H1 (cell line): ENCODE data around the gene SRSF12. TPM values are rescaled to one million over a fixed set of nuclear protein-coding genes. Genes with fewer than 3 reads are reported as not detected.
"Not testable (repeated sequence)": the region's sequence is repeated elsewhere in the genome, so short reads cannot be mapped to it uniquely, and the experiment has no call there.

Source experiments
- CTCF ChIA-PET: fragments of 300-600 bp; sonication (Branson Sonifier 250); formaldehyde crosslinking; loops from one replicate; lab custom pipeline; 2021; ENCODE audit not compliant: partially characterized antibody; lab: Charles Lee
- POLR2A ChIA-PET: fragments of 300-600 bp; sonication (Branson Sonifier 250); formaldehyde crosslinking; loops from one replicate; lab custom pipeline; 2021; ENCODE audit warnings: inconsistent platforms; ENCODE audit not compliant: partially characterized antibody; lab: Charles Lee
- DNase-seq, 2 experiments: peaks; one replicate each; pipeline versions ENCODE4 v3.0.0 to v3.0.0-alpha.2; 2010 to 2022; ENCODE audit warnings: low spot score in 2 of 2, low read depth in 1 of 2, mixed read lengths in 1 of 2
- FAIRE-seq: peaks from 2 replicates; lab custom pipeline; 2011; peaks lifted over from hg19 to GRCh38; lab: Jason Lieb, UNC
- H2AFZ ChIP-seq: 2 replicates; pipeline ENCODE4 v1.8.1; 2012; ENCODE audit warnings: low read length, inconsistent platforms
- H2AK5ac ChIP-seq: 2 replicates; pipeline ENCODE4 v1.6.1; 2013; ENCODE audit warnings: low read depth, low read length
- H2BK120ac ChIP-seq: replicated peaks from 2 replicates; pipeline ENCODE3; 2013; ENCODE audit warnings: low read depth, low read length, inconsistent platforms
- H2BK12ac ChIP-seq: 2 replicates; pipeline ENCODE4 v1.6.1; 2013; ENCODE audit warnings: low read depth, low read length
- H2BK15ac ChIP-seq: 2 replicates; pipeline ENCODE4 v1.6.1; 2013; ENCODE audit warnings: low read length
- H2BK20ac ChIP-seq: 2 replicates; pipeline ENCODE4 v1.6.1; 2013; ENCODE audit warnings: low read length
- H2BK5ac ChIP-seq: 2 replicates; pipeline ENCODE4 v1.6.1; 2013; ENCODE audit warnings: low read depth, low read length
- H3K14ac ChIP-seq: 2 replicates; pipeline ENCODE4 v1.6.1; 2013; ENCODE audit warnings: inconsistent platforms; ENCODE audit not compliant: insufficient read length
- H3K18ac ChIP-seq: 2 replicates; pipeline ENCODE4 v1.6.1; 2013; ENCODE audit warnings: low read length; ENCODE audit errors: extremely low read depth
- H3K23ac ChIP-seq: 2 replicates; pipeline ENCODE4 v1.6.1; 2013; ENCODE audit warnings: inconsistent platforms; ENCODE audit not compliant: insufficient read length
- H3K23me2 ChIP-seq: 2 replicates; pipeline ENCODE4 v1.6.1; 2013; ENCODE audit warnings: low read depth, low read length
- H3K27ac ChIP-seq: 2 replicates; pipeline ENCODE4 v1.6.1; 2011; ENCODE audit warnings: low read depth, low read length, inconsistent platforms
- H3K27me3 ChIP-seq, 4 experiments: replicated peaks in 1 of 4; 1 replicate in 1 of 4; 2 replicates in 3 of 4; pipeline versions ENCODE4 v1.6.1 to v1.8.1; 2011 to 2013; ENCODE audit warnings: low read length in 3 of 4, mild to moderate bottlenecking in 3 of 4, inconsistent platforms in 2 of 4, mixed read lengths in 2 of 4, moderate library complexity in 1 of 4; ENCODE audit not compliant: control insufficient read depth in 3 of 4, insufficient read depth in 3 of 4; ENCODE audit errors: extremely low read depth in 1 of 4
- H3K36me3 ChIP-seq, 4 experiments: 2 replicates each; pipeline versions ENCODE4 v1.6.1 to v1.8.1; 2011 to 2013; ENCODE audit warnings: mild to moderate bottlenecking in 4 of 4, low read length in 3 of 4, moderate library complexity in 2 of 4, control low read depth in 1 of 4, inconsistent platforms in 1 of 4; ENCODE audit not compliant: insufficient read depth in 4 of 4, control insufficient read depth in 2 of 4
- H3K4ac ChIP-seq: replicated peaks from 2 replicates; pipeline ENCODE3; 2013; ENCODE audit warnings: low read length, low read depth, mixed read lengths, inconsistent platforms; ENCODE audit not compliant: insufficient read length
- H3K4me1 ChIP-seq, 4 experiments: replicated peaks in 1 of 4; 1 replicate in 1 of 4; 2 replicates in 3 of 4; pipeline versions ENCODE4 v1.6.1 to v1.8.1; 2011 to 2013; ENCODE audit warnings: low read length in 3 of 4, inconsistent platforms in 2 of 4, mixed read lengths in 1 of 4; ENCODE audit not compliant: insufficient read depth in 4 of 4, control insufficient read depth in 3 of 4
- H3K4me2 ChIP-seq, 2 experiments: 2 replicates each; pipeline versions ENCODE4 v1.6.1 to v1.8.1; 2011 to 2013; ENCODE audit warnings: low read depth in 2 of 2, low read length in 2 of 2, control low read depth in 1 of 2, inconsistent platforms in 1 of 2, mild to moderate bottlenecking in 1 of 2; ENCODE audit not compliant: insufficient read depth in 1 of 2
- H3K4me3 ChIP-seq, 4 experiments: fragments of 200-600, 300-600 bp in 1 of 4; sonication (generic), shearing (Covaris generic), sonication (Bioruptor Twin) in 1 of 4; 2 replicates each; pipeline versions ENCODE4 v1.5.1 to v1.8.1; 2011 to 2016; ENCODE audit warnings: low read length in 4 of 4, low read depth in 3 of 4, control low read depth in 2 of 4, inconsistent platforms in 2 of 4, mild to moderate bottlenecking in 2 of 4, mixed read lengths in 1 of 4, moderate library complexity in 1 of 4; ENCODE audit not compliant: insufficient read depth in 2 of 4; ENCODE audit errors: extremely low read depth in 1 of 4
- H3K56ac ChIP-seq: replicated peaks from 2 replicates; pipeline ENCODE3; 2013; ENCODE audit warnings: low read depth, mild to moderate bottlenecking, mixed read lengths, low read length, inconsistent platforms; ENCODE audit not compliant: insufficient read length
- H3K79me1 ChIP-seq: 2 replicates; pipeline ENCODE4 v1.6.1; 2013; ENCODE audit warnings: low read depth, low read length, control low read depth
- H3K79me2 ChIP-seq, 2 experiments: 2 replicates each; pipeline versions ENCODE4 v1.6.1 to v1.8.1; 2012 to 2013; ENCODE audit warnings: low read length in 2 of 2, mild to moderate bottlenecking in 2 of 2, inconsistent platforms in 1 of 2; ENCODE audit not compliant: insufficient read depth in 2 of 2, control insufficient read depth in 1 of 2
- H3K9ac ChIP-seq, 4 experiments: replicated peaks in 1 of 4; 1 replicate in 1 of 4; 2 replicates in 3 of 4; pipeline versions ENCODE4 v1.6.1 to v1.8.1; 2011 to 2013; ENCODE audit warnings: low read depth in 3 of 4, low read length in 3 of 4, control low read depth in 2 of 4, mild to moderate bottlenecking in 2 of 4, moderate library complexity in 2 of 4, inconsistent platforms in 1 of 4; ENCODE audit errors: extremely low read depth in 1 of 4
- H3K9me3 ChIP-seq, 2 experiments: 2 replicates each; pipeline versions ENCODE4 v1.6.1 to v1.8.1; 2012 to 2013; ENCODE audit warnings: mild to moderate bottlenecking in 2 of 2, moderate library complexity in 2 of 2, control low read depth in 1 of 2, inconsistent platforms in 1 of 2, low read depth in 1 of 2, low read length in 1 of 2, mixed read lengths in 1 of 2; ENCODE audit not compliant: insufficient read depth in 2 of 2
- H4K20me1 ChIP-seq, 2 experiments: replicated peaks in 1 of 2; 2 replicates each; pipeline versions ENCODE3 to v1.8.1; 2011 to 2013; ENCODE audit warnings: inconsistent platforms in 2 of 2, low read length in 2 of 2, mild to moderate bottlenecking in 1 of 2; ENCODE audit not compliant: insufficient read depth in 2 of 2, control insufficient read depth in 1 of 2
- H4K5ac ChIP-seq: 2 replicates; pipeline ENCODE4 v1.6.1; 2013; ENCODE audit warnings: low read length, low read depth, mixed read lengths, inconsistent platforms; ENCODE audit not compliant: insufficient read length
- H4K8ac ChIP-seq: 2 replicates; pipeline ENCODE4 v1.8.0; 2013; ENCODE audit warnings: mild to moderate bottlenecking, moderate library complexity, low read length, inconsistent platforms; ENCODE audit not compliant: insufficient read depth; ENCODE audit errors: extremely low read depth
- H4K91ac ChIP-seq: replicated peaks from 2 replicates; pipeline ENCODE3; 2013; ENCODE audit warnings: low read length, mixed read lengths, inconsistent platforms; ENCODE audit not compliant: insufficient read length
- BACH1 ChIP-seq: IDR thresholded peaks from 2 replicates; pipeline ENCODE4 v1.6.1; 2012; ENCODE audit warnings: low read length, improper control_type of control experiment
- EP300 ChIP-seq, 2 experiments: IDR thresholded peaks; 1 replicate in 1 of 2; 2 replicates in 1 of 2; pipeline ENCODE4 v1.6.1; 2011 to 2012; ENCODE audit warnings: low read depth in 2 of 2, low read length in 2 of 2, mild to moderate bottlenecking in 2 of 2, borderline replicate concordance in 1 of 2, inconsistent platforms in 1 of 2, moderate library complexity in 1 of 2
- POLR2A ChIP-seq, 2 experiments: IDR thresholded peaks; 1 replicate in 1 of 2; 2 replicates in 1 of 2; pipeline ENCODE4 v1.6.1; 2011; ENCODE audit warnings: low read depth in 2 of 2, low read length in 2 of 2, mild to moderate bottlenecking in 2 of 2; ENCODE audit errors: control extremely low read depth in 1 of 2
- RNF2 ChIP-seq: fragments of 200-900, 300-1000 bp; sonication (generic); IDR thresholded peaks from 2 replicates; pipeline ENCODE4 v1.7.1; 2016; ENCODE audit warnings: borderline replicate concordance, low read depth, mild to moderate bottlenecking, antibody characterized with exemption, low read length; ENCODE audit not compliant: poor library complexity, severe bottlenecking; ENCODE audit errors: missing control alignments
- RXRA ChIP-seq: IDR thresholded peaks from 2 replicates; pipeline ENCODE4 v1.6.1; 2011; ENCODE audit warnings: low read depth, mild to moderate bottlenecking, low read length, moderate library complexity; ENCODE audit not compliant: insufficient read depth
- SIN3A ChIP-seq, 2 experiments: IDR thresholded peaks in 1 of 2; conservative IDR thresholded peaks in 1 of 2; 2 replicates each; pipeline ENCODE4 v1.6.1; 2011 to 2012; ENCODE audit warnings: low read length in 2 of 2, improper control_type of control experiment in 1 of 2, low read depth in 1 of 2, mild to moderate bottlenecking in 1 of 2
- SP1 ChIP-seq: IDR thresholded peaks from 2 replicates; pipeline ENCODE4 v1.6.1; 2011; ENCODE audit warnings: low read depth, low read length
- SP4 ChIP-seq: IDR thresholded peaks from 2 replicates; pipeline ENCODE4 v1.6.1; 2012; ENCODE audit warnings: low read length, inconsistent platforms
- SRF ChIP-seq: IDR thresholded peaks from 2 replicates; pipeline ENCODE4 v1.6.1; 2011; ENCODE audit warnings: mild to moderate bottlenecking, low read depth, low read length, moderate library complexity
- WGBS, 2 experiments: shearing (Covaris generic) in 1 of 2; methylation state at CpG; one replicate each; pipeline versions ENCODE4 v1.1.6 to v1.1.7; 2013 to 2015; ENCODE audit warnings: low lambda C conversion rate in 2 of 2, mixed read lengths in 2 of 2, inconsistent platforms in 1 of 2, low coverage in 1 of 2, missing lambda C conversion rate in 1 of 2; ENCODE audit not compliant: insufficient replicate concordance in 2 of 2, insufficient coverage in 1 of 2, insufficient read length in 1 of 2; ENCODE audit errors: extremely low coverage in 1 of 2, missing lambda C conversion rate in 1 of 2; 5-methylcytosine and 5-hydroxymethylcytosine counted together
- polyA plus RNA-seq, 7 experiments: library from polyadenylated mRNA; depleted of rRNA in 3 of 7; stranded (reverse) in 5 of 7; unstranded in 2 of 7; fragments of >200 nt in 5 of 7; fragments of 200-250 nt in 2 of 7; gene quantifications; 1 replicate in 5 of 7; 2 replicates in 1 of 7; 4 replicates in 1 of 7; pipeline versions ENCODE4 v1.2.1 to v1.2.3, GENCODE V29; 2011 to 2013; ENCODE audit warnings: missing spikeins in 2 of 7, mixed read lengths in 2 of 7
- total RNA-seq: library from RNA; stranded (reverse); fragmentation: NEBNext Ultra II Directional; extraction: Animal tissue kit (Norgen Biotek cat#: 25700); gene quantifications from 2 replicates; pipeline ENCODE4 v1.2.1, GENCODE V29; 2021

SRSF12 gene
- total and polyA plus RNA-seq, 2 of the 8 experiments (the other 6 are each of a cell fraction or from before 2014, with no cell fraction given), result 2.6 to 4.2 TPM

DNA sequence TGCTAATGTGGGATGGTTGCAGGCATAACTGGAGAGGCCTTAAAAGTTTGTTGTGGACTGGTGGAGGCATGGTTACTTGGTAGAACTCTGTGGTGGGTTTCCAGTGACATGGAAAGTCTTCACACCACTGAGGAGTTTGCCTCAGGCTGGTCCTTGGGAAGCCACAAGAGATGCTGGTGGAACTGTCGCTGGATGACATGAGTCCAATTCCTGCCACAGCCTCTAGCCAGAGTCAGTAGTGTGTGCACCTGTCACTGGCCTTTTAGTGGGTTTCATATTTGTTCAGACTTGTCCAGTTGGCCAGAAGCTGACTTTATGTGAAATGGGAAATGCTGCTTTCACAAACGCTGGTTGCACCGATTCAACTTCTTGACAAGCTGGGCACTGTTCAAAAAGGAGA is 13.7 kb upstream of the SRSF12 start (continued):
- TF ChIP-seq EP300 (IDR thresholded peaks at IDR 0.05; ENCODE audit: borderline replicate concordance in 1 of 2, low read depth in 2 of 2, low read length in 2 of 2) (no peak), SIN3A (conservative IDR thresholded peaks at IDR 0.05 in 1 of 2, IDR thresholded peaks at IDR 0.05 in 1 of 2; ENCODE audit: low read depth in 1 of 2, low read length in 2 of 2) (no peak), RXRA (no peak), SP4 (no peak), POLR2A (IDR thresholded peaks at IDR 0.05; ENCODE audit: control extremely low read depth in 1 of 2, low read depth in 2 of 2, low read length in 2 of 2) (no peak), SRF (no peak), BACH1 (no peak), RNF2 (no peak), SP1 (no peak)

DNA sequence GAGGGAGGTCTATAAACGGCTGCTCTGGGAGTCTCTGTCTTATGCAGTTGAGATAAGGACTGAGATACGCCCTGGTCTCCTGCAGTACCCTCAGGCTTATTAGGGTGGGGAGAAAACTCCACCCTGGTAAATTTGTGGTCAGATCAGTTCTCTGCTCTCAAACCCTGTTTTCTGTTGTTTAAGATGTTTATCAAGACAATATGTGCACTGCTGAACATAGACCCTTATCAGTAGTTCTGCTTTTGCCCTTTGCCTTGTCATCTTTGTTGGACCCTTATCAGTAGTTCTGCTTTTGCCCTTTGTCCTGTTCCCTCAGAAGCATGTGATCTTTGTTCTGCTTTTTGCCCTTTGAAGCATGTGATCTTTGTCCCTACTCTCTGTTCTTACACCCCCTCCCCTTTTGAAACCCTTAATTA is 10.4 kb upstream of the SRSF12 start:
- not testable (repeated sequence) for H3K4me3 ChIP-seq, H3K36me3 ChIP-seq, H3K79me2 ChIP-seq, H3K4ac ChIP-seq, H3K18ac ChIP-seq, H3K4me1 ChIP-seq, H2AFZ ChIP-seq, H3K9ac ChIP-seq, H3K14ac ChIP-seq, H3K9me3 ChIP-seq, H3K79me1 ChIP-seq, FAIRE-seq, H3K56ac ChIP-seq, H2BK15ac ChIP-seq, H3K4me2 ChIP-seq, H4K8ac ChIP-seq, H3K23me2 ChIP-seq, H3K27me3 ChIP-seq, H2AK5ac ChIP-seq, H2BK120ac ChIP-seq, H2BK12ac ChIP-seq, DNase-seq, H3K23ac ChIP-seq, H2BK20ac ChIP-seq, H2BK5ac ChIP-seq, H4K20me1 ChIP-seq, H4K91ac ChIP-seq, H3K27ac ChIP-seq, H4K5ac ChIP-seq
- WGBS, 2 experiments, result 76% methylated on average over 2 of the region's 2 CpGs; no CpG with 5 or more reads in 1 of the 2 experiments
- CTCF ChIA-PET, result interaction anchor here (1.0 to 2.1 kb wide), 3 partner anchors 9 to 145 kb away, joined by 3 to 8 read pairs (median 7); no protein-coding TSS in a partner anchor
- POLR2A ChIA-PET, result interaction anchor here (0.7 kb wide), 1 partner anchor 1539 kb away, joined by 3 read pairs; no protein-coding TSS in a partner anchor
